SK-N-DZ (cell line): ENCODE results near the gene EXOC2.
A peak's percentile ranks its signal among the peaks of the same experiment; 100 is the strongest.

Source experiments
- DNase-seq: peaks from one replicate; pipeline ENCODE4 v3.0.0-alpha.2; 2015; ENCODE audit warnings: low spot score

EXOC2 gene

DNA sequence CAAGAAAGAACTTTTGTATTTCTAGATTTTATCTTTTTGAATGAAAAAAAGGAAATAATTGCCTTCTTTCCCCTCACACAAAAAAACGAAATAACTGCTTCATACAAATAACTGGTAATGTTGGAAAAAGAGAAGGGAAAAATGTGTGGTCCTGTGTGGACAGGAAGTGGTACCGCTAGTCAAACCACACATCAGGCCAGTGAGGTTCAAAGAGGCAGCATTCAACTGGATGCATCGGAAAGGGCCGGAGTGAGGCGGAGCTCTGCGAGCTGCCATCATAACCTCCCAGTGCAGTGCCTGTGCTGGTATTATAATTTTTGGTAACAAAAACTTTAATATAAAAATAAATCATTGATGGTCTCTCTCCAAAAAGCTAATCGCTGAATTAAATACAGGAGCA is 190.2 kb downstream of the EXOC2 start:
- DNase-seq, result no peak

DNA sequence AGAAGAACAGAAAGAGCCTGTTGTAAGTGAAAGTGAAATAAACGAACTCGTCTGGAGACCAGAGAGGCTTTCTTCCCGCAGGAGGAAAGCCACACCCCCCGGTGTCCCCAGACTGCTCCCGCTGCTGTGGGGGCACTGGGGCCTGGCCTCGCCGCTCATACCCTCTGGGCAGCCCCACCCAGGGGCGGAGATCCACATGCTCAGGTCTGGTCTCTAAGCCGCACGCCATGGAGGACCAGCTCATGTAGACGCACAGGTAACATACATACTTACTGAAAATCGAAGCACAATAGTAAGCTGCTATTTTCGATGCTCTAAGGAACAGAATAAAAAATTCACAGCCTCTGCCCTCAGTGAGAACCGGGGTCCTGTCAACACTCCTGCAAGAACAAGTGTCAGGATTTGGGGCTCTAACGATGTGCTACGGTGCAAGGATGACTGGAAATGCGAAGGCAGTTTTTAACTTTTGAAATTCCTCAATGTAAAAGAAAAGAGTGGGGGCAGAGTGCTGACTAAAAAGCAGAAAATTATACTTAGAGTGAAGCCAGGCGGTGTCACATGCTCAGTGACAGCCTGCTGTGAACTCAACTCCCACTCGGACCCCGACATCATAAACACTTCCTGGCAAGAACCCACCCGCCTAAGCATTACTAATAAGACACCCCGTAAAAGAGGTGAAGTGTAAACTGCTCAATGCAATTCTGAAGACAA is 190.9 kb downstream of the EXOC2 start:
- no peak for DNase-seq

GRCh38 chr6:499617-500016 is 193.3 kb downstream of the EXOC2 start:
- no peak for DNase-seq

DNA sequence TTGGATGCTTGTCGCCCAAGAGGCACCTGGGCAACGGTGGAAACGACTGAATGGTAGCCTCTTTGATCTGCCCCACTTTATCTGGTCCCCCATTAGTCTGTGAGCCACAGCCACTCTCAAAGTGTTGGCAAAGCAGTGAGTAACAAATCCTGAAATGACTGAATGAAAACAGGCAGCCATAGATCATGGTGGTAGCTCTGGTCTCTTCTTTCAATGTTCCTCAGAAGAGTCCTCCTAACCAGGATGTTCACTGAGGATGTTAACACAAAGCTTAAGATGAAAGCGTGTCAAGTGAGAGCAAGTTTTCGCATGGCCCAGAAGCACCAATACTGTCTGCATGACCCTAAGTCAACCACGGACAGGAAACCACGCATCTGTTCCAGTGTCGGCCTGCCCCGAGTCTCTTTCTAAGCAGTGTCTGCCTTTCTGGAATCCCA is 194.1 kb downstream of the EXOC2 start:
- no peak for DNase-seq

- DNase-seq, result no peak
These were observed 195.7 kb downstream of the EXOC2 start for GRCh38 chr6:497258-497657.

DNA sequence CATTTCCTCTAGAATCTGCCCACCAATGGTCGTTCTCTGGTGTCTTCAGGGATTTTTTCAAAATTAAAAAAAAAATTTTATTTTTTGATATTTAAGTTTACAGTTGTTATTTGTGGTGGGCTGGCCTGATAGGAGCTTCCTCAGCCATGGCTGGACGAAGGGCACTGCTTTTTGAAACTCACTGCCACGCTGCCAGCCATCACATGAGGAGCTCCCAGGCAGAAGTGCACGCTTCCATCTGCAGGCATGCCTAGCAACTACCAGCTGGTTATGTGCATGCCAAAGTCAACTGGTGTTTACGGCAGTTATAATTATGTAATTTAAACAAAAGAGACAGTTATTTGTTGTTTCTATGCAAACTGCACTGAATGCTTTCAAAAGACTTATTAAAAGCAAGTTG is 196.3 kb downstream of the EXOC2 start:
- DNase-seq, result no peak

DNA sequence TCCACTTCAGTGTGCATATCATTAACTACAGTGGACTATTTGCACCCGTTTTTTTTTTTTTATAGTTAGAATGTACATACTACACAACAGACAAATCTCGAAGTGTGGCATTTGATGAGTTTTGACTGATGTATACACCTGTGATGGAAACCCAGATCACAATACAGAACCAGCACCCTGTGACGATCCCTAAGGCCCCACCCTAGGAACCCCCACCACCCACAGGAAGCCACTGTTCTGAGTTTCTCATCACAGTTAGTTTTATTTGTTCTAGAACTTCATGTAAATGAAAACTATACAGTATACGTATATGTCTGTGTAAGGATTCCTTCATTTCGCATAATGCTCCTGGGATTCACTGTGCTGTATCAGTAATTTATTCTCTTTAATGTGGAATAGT is 198.5 kb downstream of the EXOC2 start:
- no peak for DNase-seq

- DNase-seq, result peak; percentile 54
These were observed 199.1 kb downstream of the EXOC2 start for GRCh38 chr6:493840-494239.

- no peak for DNase-seq
These were observed 200.0 kb downstream of the EXOC2 start for GRCh38 chr6:492816-493414.

DNA sequence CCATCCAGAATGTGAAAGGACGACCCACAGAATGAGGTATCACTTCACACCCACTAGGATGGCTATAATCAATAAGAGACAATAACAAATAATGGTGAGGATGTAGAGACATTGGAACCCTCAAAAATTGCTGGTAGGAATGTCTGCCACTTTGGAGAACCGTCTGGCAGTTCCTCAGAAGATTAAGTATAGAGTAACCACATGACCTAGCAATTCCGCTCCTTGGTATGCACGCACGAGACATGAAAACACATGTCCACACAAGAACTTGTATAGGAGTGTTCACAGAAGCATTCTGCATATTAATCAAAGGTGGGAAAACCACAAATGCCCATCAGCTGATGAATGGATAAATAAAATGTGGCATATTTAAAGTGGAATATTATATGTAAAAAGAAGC is 200.8 kb downstream of the EXOC2 start:
- no peak for DNase-seq

DNA sequence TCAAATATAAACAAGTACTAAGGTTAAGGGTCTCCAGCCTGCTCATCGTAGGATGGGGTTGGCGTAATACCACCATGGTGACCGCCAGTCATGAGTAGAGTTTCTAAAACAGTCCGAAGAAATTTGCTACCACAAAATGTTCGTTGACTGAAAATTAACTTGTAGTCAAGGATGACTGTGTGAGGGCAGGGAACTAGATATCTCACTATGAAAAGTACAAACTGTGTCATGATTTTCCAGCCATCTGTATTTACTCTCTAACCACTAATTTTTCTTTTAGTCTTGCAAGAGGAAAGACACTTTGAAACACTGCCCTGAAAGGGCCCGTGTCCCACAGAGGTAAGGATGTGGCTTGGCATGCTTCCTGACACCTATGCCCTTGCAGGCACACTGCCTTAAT is 201.7 kb downstream of the EXOC2 start:
- DNase-seq, result no peak

- no peak for DNase-seq
These were observed 202.5 kb downstream of the EXOC2 start for GRCh38 chr6:490251-491037.

- no peak for DNase-seq
These were observed 203.2 kb downstream of the EXOC2 start for GRCh38 chr6:489762-490161.

DNA sequence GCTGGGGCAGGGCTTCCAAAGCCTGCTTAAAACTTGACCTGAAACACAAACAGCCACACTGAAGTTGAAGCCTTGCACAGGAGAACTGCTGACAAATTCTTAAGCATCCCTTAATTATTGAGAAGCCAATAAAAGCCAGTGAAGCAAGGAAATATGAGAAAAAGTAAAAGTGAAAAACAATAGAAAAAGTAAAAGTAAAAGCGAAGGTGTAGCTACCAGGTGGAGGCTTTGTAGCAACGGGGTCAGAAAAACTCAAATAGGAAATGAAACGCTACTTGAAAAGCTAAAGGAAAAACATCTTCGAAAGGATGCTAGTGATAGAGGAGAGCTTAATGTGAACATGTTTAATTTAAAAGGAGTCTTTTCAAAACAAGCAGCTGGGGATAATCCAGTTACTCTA is 203.9 kb downstream of the EXOC2 start:
- DNase-seq, result no peak

GRCh38 chr6:487956-488355 is 205.0 kb downstream of the EXOC2 start:
- DNase-seq, result no peak

DNA sequence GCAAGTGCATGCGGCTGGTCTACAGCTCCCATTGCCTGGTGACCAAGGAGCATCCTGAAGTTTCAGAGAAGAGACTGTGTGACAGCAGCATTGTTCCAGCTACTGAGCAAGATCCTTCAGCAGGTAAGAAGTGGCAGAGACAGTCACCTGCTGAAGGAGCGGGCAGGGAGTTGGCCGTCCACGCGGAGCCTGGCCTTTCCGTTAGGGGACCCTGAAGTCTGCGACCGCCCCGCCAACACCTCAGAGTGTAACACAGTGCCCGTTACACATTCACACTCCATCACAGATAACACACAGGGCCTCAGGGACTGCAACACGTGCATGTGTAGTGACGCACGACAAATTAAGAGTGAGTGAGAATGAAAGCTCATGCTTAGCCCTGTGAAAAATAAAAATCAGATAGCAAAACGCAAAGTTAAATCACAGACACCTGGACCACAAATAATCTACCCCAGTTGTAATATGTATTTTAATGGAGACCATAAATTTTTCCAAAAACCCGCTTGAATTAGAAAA is 207.2 kb downstream of the EXOC2 start:
- DNase-seq, result no peak

GRCh38 chr6:484746-485145 is 208.2 kb downstream of the EXOC2 start:
- no peak for DNase-seq

DNA sequence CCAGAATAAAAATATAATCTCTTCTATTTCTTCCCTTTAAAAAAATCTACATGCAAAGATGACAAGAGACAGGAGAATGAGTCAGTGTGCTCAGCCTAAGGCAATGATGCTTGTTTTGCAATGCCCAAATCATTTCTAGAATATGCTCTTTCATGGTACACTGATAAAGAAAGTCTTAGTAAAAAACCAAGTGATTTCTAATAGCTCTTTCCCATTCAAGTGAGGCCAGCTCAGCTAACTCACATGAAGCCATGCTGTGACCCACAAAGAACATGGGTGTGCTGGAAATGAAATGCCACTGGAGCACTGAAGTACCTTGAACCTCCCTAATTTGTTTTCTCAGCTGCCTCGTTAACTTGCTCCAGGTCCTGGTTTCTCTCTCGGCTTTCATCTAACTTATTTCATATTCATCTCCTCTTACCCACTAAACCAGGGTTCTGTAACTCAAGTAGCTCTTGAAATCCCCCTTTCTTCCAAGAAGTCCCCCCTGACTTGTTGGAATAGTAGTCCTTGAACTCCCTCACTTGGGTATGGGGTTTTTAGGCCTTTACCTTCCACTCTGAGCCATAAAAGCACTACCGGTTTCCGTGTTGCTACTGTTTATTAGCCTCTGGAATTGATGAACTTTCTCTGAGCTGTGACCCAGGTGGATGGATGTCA is 208.7 kb downstream of the EXOC2 start:
- no peak for DNase-seq

DNA sequence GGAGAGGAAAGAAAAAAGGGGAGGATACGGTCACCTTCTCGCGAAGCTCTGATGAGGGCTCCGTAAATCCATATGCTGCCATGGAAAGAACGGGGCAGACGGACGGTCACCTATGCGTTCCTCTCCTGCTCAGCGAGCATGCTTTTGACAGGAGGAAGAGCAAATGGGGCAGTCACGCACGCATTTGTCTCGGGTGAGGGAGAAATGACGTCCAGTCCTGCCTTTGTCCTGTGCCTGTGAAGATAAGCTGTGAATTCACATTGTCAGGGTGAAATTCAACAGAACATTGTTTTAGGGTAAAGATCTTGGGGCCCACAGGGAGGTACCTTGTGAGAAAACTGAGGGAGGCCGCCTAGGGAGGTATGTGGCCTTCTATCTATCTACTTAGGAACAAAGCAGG is 217.6 kb downstream of the EXOC2 start:
- no peak for DNase-seq

- no peak for DNase-seq
These were observed 218.3 kb downstream of the EXOC2 start for GRCh38 chr6:474453-475185.

GRCh38 chr6:473768-474452 is 219.0 kb downstream of the EXOC2 start:
- DNase-seq, result no peak
